K562 (cell line): ENCODE data around the gene CLCNKA. TPM values are rescaled to one million over a fixed set of nuclear protein-coding genes. Genes with fewer than 3 reads are reported as not detected.

Source experiments
- BACH1 ChIP-seq: fragments of 200-800 bp; sonication (Bioruptor generic); IDR thresholded peaks from 2 replicates; pipeline ENCODE4 v1.6.1; 2016; ENCODE audit warnings: missing genetic modification characterization, missing compliant biosample characterization
- CUX1 ChIP-seq: fragments of 200-800 bp; sonication (Bioruptor generic); IDR thresholded peaks from 2 replicates; pipeline ENCODE4 v1.6.1; 2016; ENCODE audit warnings: missing genetic modification characterization, missing compliant biosample characterization
- MED1 ChIP-seq: sonication (generic); formaldehyde crosslinking; IDR thresholded peaks from 2 replicates; pipeline ENCODE4 v1.8.1; 2023; ENCODE audit warnings: missing genetic modification reagents, borderline replicate concordance
- RCOR1 ChIP-seq, 2 experiments: IDR thresholded peaks; 2 replicates each; pipeline ENCODE4 v1.6.1; 2012; ENCODE audit warnings: low read depth in 2 of 2, low read length in 2 of 2, borderline replicate concordance in 1 of 2, improper control_type of control experiment in 1 of 2
- SAP30 ChIP-seq: fragments of 200-600 bp; sonication (generic); IDR thresholded peaks from 2 replicates; pipeline ENCODE4 v1.6.1; 2012; ENCODE audit warnings: borderline replicate concordance, low read depth, mild to moderate bottlenecking, moderate library complexity, low read length, control low read depth, inconsistent platforms; ENCODE audit not compliant: insufficient read depth, poor library complexity, severe bottlenecking
- SMAD4 ChIP-seq: fragments of 250-450 bp; sonication (Bioruptor Pico); conservative IDR thresholded peaks from 2 replicates; pipeline ENCODE4 v1.8.0; 2021; ENCODE audit warnings: inconsistent platforms, mild to moderate bottlenecking, moderate library complexity
- TAF9B ChIP-seq: fragments of 450-650 bp; IDR thresholded peaks from 2 replicates; pipeline ENCODE4 v1.6.1; 2018; ENCODE audit warnings: mild to moderate bottlenecking; ENCODE audit not compliant: partially characterized antibody
- ZNF140 ChIP-seq: fragments of 250-450 bp; sonication (Bioruptor Pico); IDR thresholded peaks from 2 replicates; pipeline ENCODE4 v1.8.0; 2021; ENCODE audit warnings: moderate library complexity, mild to moderate bottlenecking, inconsistent platforms
- ZNF239 ChIP-seq: fragments of 250-450 bp; sonication (Bioruptor Pico); IDR thresholded peaks from 2 replicates; pipeline ENCODE4 v1.4.0; 2020; ENCODE audit warnings: mild to moderate bottlenecking
- polyA plus RNA-seq, 8 experiments: library from polyadenylated mRNA; depleted of rRNA in 4 of 8; stranded (reverse) in 5 of 8; unstranded in 3 of 8; fragments of >200 nt; fragmentation: Nextera tagmentation in 2 of 8; fragmentation: Illumina TruSeq in 1 of 8; extraction: Ambion mirVana in 2 of 8; extraction: Trizol in 1 of 8; gene quantifications; 2 replicates each; pipeline versions ENCODE4 v1.2.1 to v1.2.3, GENCODE V29; 2011 to 2014; ENCODE audit warnings: inconsistent platforms in 1 of 8, missing spikeins in 1 of 8
- total RNA-seq, 7 experiments: library from RNA; depleted of rRNA in 6 of 7; stranded (reverse); fragments of >200 nt in 6 of 7; fragmentation: Illumina TruSeq in 2 of 7; extraction: Trizol in 2 of 7; gene quantifications; 2 replicates each; pipeline versions ENCODE4 v1.2.1 to v1.2.3, GENCODE V29; 2011 to 2021; ENCODE audit warnings: low replicate concordance in 1 of 7

The CLCNKA gene
- total and polyA plus RNA-seq, 9 of the 15 experiments (the other 6 are each of a cell fraction or from before 2014, with no cell fraction given) = 0.03 to 0.37 (median 0.10) TPM; not detected in 3

DNA sequence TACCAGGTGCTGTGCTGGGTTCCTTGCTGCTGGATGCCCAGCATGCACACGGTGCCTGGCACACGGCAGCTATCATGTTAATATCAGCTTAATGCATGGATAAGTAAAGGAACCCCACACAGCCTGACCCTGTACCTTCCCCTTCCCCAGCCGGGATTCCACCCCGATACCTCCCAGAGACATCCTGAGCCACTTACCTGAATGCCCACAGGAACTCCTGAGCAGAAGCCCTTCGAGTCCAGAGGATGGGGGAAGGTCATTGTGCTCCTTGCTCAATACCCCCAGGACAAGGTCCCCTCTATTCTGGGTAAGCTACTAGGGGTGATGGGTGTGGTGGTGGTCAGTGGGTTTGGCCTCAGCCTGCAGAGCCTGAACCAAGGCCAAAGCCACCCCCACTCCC, 50.3 kb downstream of the CLCNKA start (continued):
- TF ChIP-seq CUX1 (CRISPR knock-in tag) (no peak), SMAD4 (CRISPR knock-in tag) (no peak), RCOR1 (IDR thresholded peaks at IDR 0.05; ENCODE audit: borderline replicate concordance in 1 of 2, low read depth in 2 of 2, low read length in 2 of 2) (no peak), ZNF140 (no peak), ZNF239 (CRISPR knock-in tag) (no peak), TAF9B (no peak), BACH1 (tag) (no peak), MED1 (no peak), SAP30 (no peak)
